Measurements from ENCODE around the gene ROR2. TPM values are rescaled to one million over a fixed set of nuclear protein-coding genes. Genes with fewer than 3 reads are reported as not detected.
A peak's percentile ranks its signal among the peaks of the same experiment; 100 is the strongest.

ROR2 gene
- total RNA-seq, 4 donors from 2014 or later = 1.8 to 4.2 (median 2.7) TPM

DNA sequence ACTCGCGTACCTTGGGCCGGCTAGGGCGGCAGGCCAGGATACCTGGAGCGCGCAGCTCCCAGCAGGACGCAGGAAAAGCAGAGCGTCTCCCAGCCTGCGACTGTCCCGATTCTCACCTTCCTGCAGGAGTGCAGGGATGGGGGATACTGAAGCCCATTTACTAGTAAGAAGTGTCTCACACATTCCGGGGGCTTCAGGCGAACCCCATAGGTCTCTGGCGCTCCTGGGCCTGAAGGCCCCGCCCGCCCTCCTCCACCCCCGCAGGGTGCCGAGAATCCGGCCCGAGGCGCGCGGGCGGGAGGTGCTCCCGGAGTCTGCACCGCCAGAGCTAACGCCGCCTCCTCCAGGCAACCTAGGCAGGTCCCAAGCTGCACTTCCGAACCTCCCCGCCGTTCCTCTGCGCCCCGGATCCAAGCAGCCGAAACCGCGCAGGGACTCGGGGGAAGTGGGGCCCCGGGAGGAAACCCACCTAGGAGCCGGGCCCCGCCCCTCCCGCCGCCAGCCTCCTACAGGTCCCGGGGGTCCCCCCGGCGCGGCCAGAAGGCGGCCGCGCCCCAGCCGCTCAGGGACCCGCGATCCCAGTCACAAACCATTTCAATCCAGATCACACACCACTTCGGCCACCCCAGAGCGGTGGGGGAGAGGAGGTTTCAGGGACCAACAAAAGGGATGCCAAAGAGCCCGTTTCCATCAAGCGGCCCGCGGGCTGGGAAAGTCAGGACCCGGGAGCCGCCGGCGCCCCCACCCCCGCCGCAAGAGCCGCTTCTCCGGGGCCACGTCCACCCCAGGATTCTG is 1.2 kb downstream of the ROR2 start:
- 2 to 3% methylated on average over 42 to 56 of the region's 66 CpGs for WGBS, 2 donors
- Histone ChIP-seq H3K27ac (peak overlapping the region in 1 of 4 donors; percentile 53), H3K4me1 (peaks cover 0 to 27% (median 7%) of the 10 kb centered on the region in 4 donors)

DNA sequence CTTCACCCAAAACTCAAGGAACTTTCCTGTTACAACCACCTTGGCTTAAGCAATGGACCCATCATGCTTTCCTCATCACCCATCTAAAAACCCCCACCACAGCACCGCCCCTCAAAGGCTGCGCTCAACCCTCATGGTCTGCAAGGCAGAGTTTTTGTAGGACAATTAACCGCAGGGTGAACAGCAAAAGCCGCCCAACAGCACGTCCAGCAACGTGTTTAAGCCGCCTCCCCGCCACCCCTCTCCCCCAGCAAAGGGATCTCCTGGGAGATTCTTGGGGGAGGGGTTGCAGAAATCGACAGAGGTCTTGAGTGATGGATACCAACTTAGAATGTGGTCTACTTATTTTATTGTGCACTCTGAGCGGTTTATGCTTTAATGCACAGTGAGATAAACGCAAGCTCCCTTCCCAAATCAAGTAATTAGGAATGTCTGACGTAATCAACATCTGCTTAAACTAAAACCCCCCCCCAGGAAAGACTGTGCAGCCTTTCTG is 1.9 kb downstream of the ROR2 start:
- Histone ChIP-seq H3K4me3 (peak overlapping the region in 2 of 4 donors; percentile 41 to 47), H3K9me3 (peaks cover 0 to 13% (median 0%) of the 10 kb centered on the region in 4 donors), H3K4me1 (peaks cover 0 to 27% (median 7%) of the 10 kb centered on the region in 4 donors), H3K36me3 (no peaks in the 10 kb centered on the region), H3K27me3 (peaks cover 0 to 55% of the 10 kb centered on the region in 2 donors), H3K27ac (no peak overlapping the region)
- TF ChIP-seq POLR2A (IDR thresholded peaks at IDR 0.05) (no peak), EP300 (IDR thresholded peaks at IDR 0.05) (no peak)
- TF ChIP-seq, protein P1, sequence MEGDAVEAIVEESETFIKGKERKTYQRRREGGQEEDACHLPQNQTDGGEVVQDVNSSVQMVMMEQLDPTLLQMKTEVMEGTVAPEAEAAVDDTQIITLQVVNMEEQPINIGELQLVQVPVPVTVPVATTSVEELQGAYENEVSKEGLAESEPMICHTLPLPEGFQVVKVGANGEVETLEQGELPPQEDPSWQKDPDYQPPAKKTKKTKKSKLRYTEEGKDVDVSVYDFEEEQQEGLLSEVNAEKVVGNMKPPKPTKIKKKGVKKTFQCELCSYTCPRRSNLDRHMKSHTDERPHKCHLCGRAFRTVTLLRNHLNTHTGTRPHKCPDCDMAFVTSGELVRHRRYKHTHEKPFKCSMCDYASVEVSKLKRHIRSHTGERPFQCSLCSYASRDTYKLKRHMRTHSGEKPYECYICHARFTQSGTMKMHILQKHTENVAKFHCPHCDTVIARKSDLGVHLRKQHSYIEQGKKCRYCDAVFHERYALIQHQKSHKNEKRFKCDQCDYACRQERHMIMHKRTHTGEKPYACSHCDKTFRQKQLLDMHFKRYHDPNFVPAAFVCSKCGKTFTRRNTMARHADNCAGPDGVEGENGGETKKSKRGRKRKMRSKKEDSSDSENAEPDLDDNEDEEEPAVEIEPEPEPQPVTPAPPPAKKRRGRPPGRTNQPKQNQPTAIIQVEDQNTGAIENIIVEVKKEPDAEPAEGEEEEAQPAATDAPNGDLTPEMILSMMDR (IDR thresholded peaks at IDR 0.05) = no peak
- DNase-seq (ENCODE audit: low spot score in 2 of 2) = no peak
- WGBS, 2 donors = 21 to 25% methylated on average over 12 of the region's 12 CpGs

More for the DNA sequence above, 1.2 kb downstream of the ROR2 start:
- no peak for DNase-seq (ENCODE audit: low spot score in 2 of 2)
- no peaks in the 10 kb centered on the region for H3K36me3 ChIP-seq
- peaks cover 0 to 55% of the 10 kb centered on the region in 2 donors for H3K27me3 ChIP-seq
- TF ChIP-seq EP300 (IDR thresholded peaks at IDR 0.05) (no peak), POLR2A (IDR thresholded peaks at IDR 0.05) (no peak)
- TF ChIP-seq, protein P1 (IDR thresholded peaks at IDR 0.05) = peak in 2 of 5 experiments; percentile 18 to 25
- peak overlapping the region; percentile 21 to 47 (median 32) for H3K4me3 ChIP-seq
- peaks cover 0 to 13% (median 0%) of the 10 kb centered on the region in 4 donors for H3K9me3 ChIP-seq

DNA sequence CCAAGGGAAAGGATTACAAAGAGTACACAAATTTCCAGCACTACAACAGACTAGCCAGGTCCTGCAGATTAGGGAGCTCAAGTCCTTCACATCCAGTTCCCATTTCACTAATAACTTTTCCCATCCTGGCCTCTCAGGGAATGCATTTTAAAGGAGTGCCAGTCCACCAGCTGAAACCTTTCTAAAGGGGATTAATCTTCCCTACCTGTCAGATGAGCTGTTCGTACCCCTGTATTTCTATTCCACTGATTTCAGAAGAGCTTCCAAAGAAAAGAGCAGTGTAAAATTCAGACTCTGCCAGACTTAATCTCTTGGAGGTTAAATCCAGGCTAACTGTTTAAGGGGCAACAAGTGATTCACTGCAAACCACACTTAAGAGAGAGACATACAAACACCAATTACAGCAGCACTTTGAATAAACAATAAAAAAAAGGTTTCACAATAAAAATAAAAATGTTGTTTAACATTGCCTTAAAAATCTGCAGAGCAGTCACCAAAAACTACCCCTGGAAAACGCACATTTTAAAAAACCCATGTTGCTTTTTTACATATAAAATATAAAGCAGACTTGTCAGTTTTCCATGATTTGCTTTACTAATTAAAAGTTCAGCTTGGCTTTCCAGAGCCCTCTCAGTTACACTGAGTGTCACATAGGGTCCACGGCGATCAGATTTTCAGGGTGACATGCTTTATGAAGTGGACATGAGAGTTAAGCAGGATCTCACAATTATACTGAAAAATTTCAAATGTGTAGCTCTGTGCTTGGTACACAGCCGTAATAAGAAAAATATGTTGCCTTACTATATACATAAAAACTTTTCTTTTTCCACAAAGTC is 3.2 kb downstream of the ROR2 start:
- WGBS, 2 donors = 74 to 81% methylated on average over 5 of the region's 5 CpGs
- Histone ChIP-seq H3K4me3 (no peak overlapping the region), H3K27me3 (peaks cover 0 to 55% of the 10 kb centered on the region in 2 donors), H3K9me3 (peaks cover 0 to 5% (median 0%) of the 10 kb centered on the region in 4 donors), H3K27ac (no peak overlapping the region), H3K4me1 (peaks cover 0 to 27% (median 7%) of the 10 kb centered on the region in 4 donors), H3K36me3 (no peaks in the 10 kb centered on the region)
- DNase-seq (ENCODE audit: low spot score in 2 of 2) = no peak
- TF ChIP-seq, protein P1 (IDR thresholded peaks at IDR 0.05) = no peak
- no peak for TF ChIP-seq POLR2A (IDR thresholded peaks at IDR 0.05)
- TF ChIP-seq EP300 (IDR thresholded peaks at IDR 0.05) = no peak

DNA sequence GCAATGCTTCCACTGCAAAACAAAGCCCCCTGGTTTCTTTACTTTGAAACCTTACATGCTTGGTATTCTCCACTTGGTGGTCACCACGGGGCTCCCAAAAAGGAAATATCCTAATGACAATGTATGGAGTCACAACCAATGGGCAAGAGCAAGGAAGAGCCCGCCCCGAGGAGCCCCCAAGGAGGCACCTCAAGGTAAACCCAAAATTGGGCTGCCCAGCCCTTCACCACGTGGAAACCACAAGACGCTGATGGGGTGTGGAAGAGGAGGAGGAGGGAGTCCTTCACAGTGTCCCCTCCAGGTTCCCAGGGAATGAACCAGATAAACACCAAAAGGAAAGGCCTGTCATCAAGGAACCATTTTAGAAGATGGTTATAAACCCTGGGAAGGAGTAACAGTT is 3.8 kb downstream of the ROR2 start:
- WGBS, 2 donors = 54 to 59% methylated on average over 5 of the region's 5 CpGs
- Histone ChIP-seq H3K36me3 (no peaks in the 10 kb centered on the region), H3K4me3 (no peak overlapping the region), H3K9me3 (no peaks in the 10 kb centered on the region), H3K4me1 (peaks cover 0 to 27% (median 7%) of the 10 kb centered on the region in 4 donors), H3K27ac (no peak overlapping the region), H3K27me3 (peaks cover 0 to 52% of the 10 kb centered on the region in 2 donors)
- no peak for DNase-seq (ENCODE audit: low spot score in 2 of 2)
- TF ChIP-seq POLR2A (IDR thresholded peaks at IDR 0.05) (no peak), EP300 (IDR thresholded peaks at IDR 0.05) (no peak)
- TF ChIP-seq, protein P1 (IDR thresholded peaks at IDR 0.05) = no peak
